ENCODE results near the gene CHST11. TPM values are rescaled to one million over a fixed set of nuclear protein-coding genes. Genes with fewer than 3 reads are reported as not detected.

CHST11 gene
- total RNA-seq, 2 experiments from 2014 or later, result 53.4 to 53.6 TPM

- Histone ChIP-seq H3K4me3 (ENCODE audit: low read length) (no peak overlapping the region), H3K27me3 (ENCODE audit: control insufficient read depth in 1 of 2, insufficient read depth in 2 of 2, low read length in 2 of 2) (no peaks in the 10 kb centered on the region), H3K27ac (ENCODE audit: low read depth in 1 of 2, low read length in 2 of 2) (no peak overlapping the region), H3K4me1 (ENCODE audit: insufficient read depth, low read length) (no peaks in the 10 kb centered on the region), H3K36me3 (ENCODE audit: insufficient read depth, low read length) (no peaks in the 10 kb centered on the region), H3K9me3 (ENCODE audit: control insufficient read depth in 1 of 2, insufficient read depth in 1 of 2, low read length in 2 of 2) (peaks cover 0 to 5% of the 10 kb centered on the region in 2 experiments)
- Mint-ChIP-seq H3K27me3 (no peaks in the 10 kb centered on the region), H3K4me3 (no peak overlapping the region), H3K9me3 (no peaks in the 10 kb centered on the region), H3K36me3 (ENCODE audit: low read depth) (no peaks in the 10 kb centered on the region), H3K27ac (no peak overlapping the region), H3K4me1 (ENCODE audit: low read depth) (no peaks in the 10 kb centered on the region)
- no peak for TF ChIP-seq CTCF (IDR thresholded peaks at IDR 0.05)
- intact Hi-C loops (cut with DNase I, micrococcal nuclease), result no loop called here
- CTCF ChIA-PET, result interaction anchor here (1.4 kb wide), 1 partner anchor 31 kb away, joined by 3 read pairs; no protein-coding TSS in a partner anchor
- ATAC-seq (ENCODE audit: poor library complexity), result no peak
- POLR2A ChIA-PET, result no interaction called here
- DNase-seq, result no peak
These were observed 44.1 kb upstream of the CHST11 start for GRCh38 chr12:104412681-104413080.

GRCh38 chr12:104413330-104413729 lies 43.4 kb upstream of the CHST11 start:
- TF ChIP-seq CTCF (IDR thresholded peaks at IDR 0.05), result no peak
- intact Hi-C loops (cut with DNase I, micrococcal nuclease), result no loop called here
- Mint-ChIP-seq H3K4me3 (no peak overlapping the region), H3K27ac (no peak overlapping the region), H3K4me1 (ENCODE audit: low read depth) (no peaks in the 10 kb centered on the region), H3K9me3 (no peaks in the 10 kb centered on the region), H3K36me3 (ENCODE audit: low read depth) (no peaks in the 10 kb centered on the region), H3K27me3 (no peaks in the 10 kb centered on the region)
- ChIA-PET POLR2A (no interaction called here), CTCF (interaction anchor here (1.4 kb wide), 1 partner anchor 32 kb away, joined by 3 read pairs; no protein-coding TSS in a partner anchor)
- Histone ChIP-seq H3K36me3 (ENCODE audit: insufficient read depth, low read length) (no peaks in the 10 kb centered on the region), H3K9me3 (ENCODE audit: control insufficient read depth in 1 of 2, insufficient read depth in 1 of 2, low read length in 2 of 2) (peaks cover 0 to 5% of the 10 kb centered on the region in 2 experiments), H3K4me3 (ENCODE audit: low read length) (no peak overlapping the region), H3K27me3 (ENCODE audit: control insufficient read depth in 1 of 2, insufficient read depth in 2 of 2, low read length in 2 of 2) (no peaks in the 10 kb centered on the region), H3K4me1 (ENCODE audit: insufficient read depth, low read length) (no peaks in the 10 kb centered on the region), H3K27ac (ENCODE audit: low read depth in 1 of 2, low read length in 2 of 2) (no peak overlapping the region)
- DNase-seq (no peak), ATAC-seq (ENCODE audit: poor library complexity) (no peak)

GRCh38 chr12:104414581-104415341 lies 42.0 kb upstream of the CHST11 start:
- no peaks in the 10 kb centered on the region for H3K4me1 ChIP-seq (ENCODE audit: insufficient read depth, low read length)
- no peak overlapping the region for H3K4me3 Mint-ChIP-seq
- H3K27me3 ChIP-seq (ENCODE audit: control insufficient read depth in 1 of 2, insufficient read depth in 2 of 2, low read length in 2 of 2), result no peaks in the 10 kb centered on the region
- intact Hi-C loops (cut with DNase I, micrococcal nuclease), result no loop called here
- peaks cover 0 to 5% of the 10 kb centered on the region in 2 experiments for H3K9me3 ChIP-seq (ENCODE audit: control insufficient read depth in 1 of 2, insufficient read depth in 1 of 2, low read length in 2 of 2)
- no peak for DNase-seq
- no peak for ATAC-seq (ENCODE audit: poor library complexity)
- CTCF ChIA-PET, result no interaction called here
- POLR2A ChIA-PET, result no interaction called here
- H3K4me1 Mint-ChIP-seq (ENCODE audit: low read depth), result no peaks in the 10 kb centered on the region
- H3K27ac ChIP-seq (ENCODE audit: low read depth in 1 of 2, low read length in 2 of 2), result no peak overlapping the region
- no peak for TF ChIP-seq CTCF (IDR thresholded peaks at IDR 0.05)
- H3K27me3 Mint-ChIP-seq, result no peaks in the 10 kb centered on the region
- no peaks in the 10 kb centered on the region for H3K36me3 ChIP-seq (ENCODE audit: insufficient read depth, low read length)
- no peaks in the 10 kb centered on the region for H3K9me3 Mint-ChIP-seq
- H3K4me3 ChIP-seq (ENCODE audit: low read length), result no peak overlapping the region
- no peaks in the 10 kb centered on the region for H3K36me3 Mint-ChIP-seq (ENCODE audit: low read depth)
- H3K27ac Mint-ChIP-seq, result no peak overlapping the region

Data from CD4-positive, alpha-beta T cell (primary cell).